ENCODE results near the gene LAMB1.

DNA sequence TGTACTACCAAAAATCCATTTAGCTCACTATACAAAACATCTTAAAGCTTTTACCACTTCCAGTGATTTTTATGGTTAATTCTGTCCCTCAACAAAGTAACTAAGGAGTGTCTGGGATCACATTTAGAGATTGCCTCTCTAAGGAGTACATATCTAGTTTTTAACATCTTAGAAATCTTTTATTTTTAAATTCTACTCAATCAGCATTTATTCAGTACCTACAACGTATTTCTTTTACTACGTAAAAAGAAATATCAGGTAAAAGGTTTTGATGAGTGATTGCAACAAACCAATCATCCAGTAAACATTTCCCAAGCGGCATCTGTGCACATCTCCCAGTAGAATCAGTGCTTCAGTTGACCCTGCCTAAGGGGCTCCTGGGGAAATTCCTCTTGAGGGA lies 31.9 kb downstream of the LAMB1 start:
- TF ChIP-seq, protein P1, sequence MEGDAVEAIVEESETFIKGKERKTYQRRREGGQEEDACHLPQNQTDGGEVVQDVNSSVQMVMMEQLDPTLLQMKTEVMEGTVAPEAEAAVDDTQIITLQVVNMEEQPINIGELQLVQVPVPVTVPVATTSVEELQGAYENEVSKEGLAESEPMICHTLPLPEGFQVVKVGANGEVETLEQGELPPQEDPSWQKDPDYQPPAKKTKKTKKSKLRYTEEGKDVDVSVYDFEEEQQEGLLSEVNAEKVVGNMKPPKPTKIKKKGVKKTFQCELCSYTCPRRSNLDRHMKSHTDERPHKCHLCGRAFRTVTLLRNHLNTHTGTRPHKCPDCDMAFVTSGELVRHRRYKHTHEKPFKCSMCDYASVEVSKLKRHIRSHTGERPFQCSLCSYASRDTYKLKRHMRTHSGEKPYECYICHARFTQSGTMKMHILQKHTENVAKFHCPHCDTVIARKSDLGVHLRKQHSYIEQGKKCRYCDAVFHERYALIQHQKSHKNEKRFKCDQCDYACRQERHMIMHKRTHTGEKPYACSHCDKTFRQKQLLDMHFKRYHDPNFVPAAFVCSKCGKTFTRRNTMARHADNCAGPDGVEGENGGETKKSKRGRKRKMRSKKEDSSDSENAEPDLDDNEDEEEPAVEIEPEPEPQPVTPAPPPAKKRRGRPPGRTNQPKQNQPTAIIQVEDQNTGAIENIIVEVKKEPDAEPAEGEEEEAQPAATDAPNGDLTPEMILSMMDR (IDR thresholded peaks at IDR 0.05), result no peak
- no peak for TF ChIP-seq POLR2A (IDR thresholded peaks at IDR 0.05)
